ENCODE data around the gene PLCD3. TPM values are rescaled to one million over a fixed set of nuclear protein-coding genes. Genes with fewer than 3 reads are reported as not detected.
A peak's percentile ranks its signal among the peaks of the same experiment; 100 is the strongest.

PLCD3 gene
- total RNA-seq, 4 donors from 2014 or later = 1.5 to 90.8 (median 8.9) TPM

DNA sequence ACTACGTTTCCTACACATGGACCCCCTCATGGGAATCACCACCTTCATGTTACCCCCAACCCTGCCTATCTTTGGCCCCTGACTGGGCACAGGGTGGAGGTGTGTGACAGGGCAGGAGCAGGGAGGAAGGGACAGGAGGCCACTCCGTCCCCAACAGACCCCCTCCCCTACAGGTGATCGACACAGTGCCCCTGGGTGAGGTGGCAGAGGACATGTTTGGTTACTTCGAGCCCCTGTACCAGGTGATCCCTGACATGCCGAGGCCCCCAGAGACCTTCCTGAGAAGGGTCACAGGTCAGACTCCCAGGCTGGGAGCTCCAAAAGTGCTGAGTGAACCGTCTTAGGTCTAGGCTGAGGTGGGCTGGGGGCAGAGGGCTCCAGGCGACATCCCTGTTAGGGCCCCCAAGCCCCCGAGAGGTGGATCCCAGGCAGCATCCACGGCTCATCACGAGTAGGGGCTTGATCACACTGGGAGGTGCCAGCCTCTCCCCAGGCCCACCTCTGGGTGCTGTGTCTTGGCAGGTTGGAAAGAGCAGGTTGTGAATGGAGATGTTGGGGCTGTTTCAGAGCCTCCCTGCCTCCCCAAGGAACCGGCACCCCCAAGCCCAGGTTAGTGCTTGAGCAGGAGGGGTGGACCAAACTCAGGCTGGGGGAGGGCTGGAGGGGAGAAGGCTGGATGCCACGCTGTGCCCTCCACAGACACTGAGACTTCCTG is 4.7 kb upstream of the PLCD3 start:
- Histone ChIP-seq H3K36me3 (no peaks in the 10 kb centered on the region), H3K4me3 (no peak overlapping the region), H3K9me3 (no peaks in the 10 kb centered on the region), H3K27ac (peak overlapping the region in 1 of 2 donors; percentile 90), H3K27me3 (no peaks in the 10 kb centered on the region), H3K4me1 (peaks cover 0 to 8% of the 10 kb centered on the region in 2 donors)
- DNase-seq = no peak
- intact Hi-C loops (cut with DNase I; ENCODE audit: low total_unique reads) = loop anchor here (5.0 kb wide), 1 partner anchor 60 kb away; no protein-coding TSS in a partner anchor
- TF ChIP-seq POLR2A (IDR thresholded peaks at IDR 0.05) = no peak
- TF ChIP-seq, protein P1, sequence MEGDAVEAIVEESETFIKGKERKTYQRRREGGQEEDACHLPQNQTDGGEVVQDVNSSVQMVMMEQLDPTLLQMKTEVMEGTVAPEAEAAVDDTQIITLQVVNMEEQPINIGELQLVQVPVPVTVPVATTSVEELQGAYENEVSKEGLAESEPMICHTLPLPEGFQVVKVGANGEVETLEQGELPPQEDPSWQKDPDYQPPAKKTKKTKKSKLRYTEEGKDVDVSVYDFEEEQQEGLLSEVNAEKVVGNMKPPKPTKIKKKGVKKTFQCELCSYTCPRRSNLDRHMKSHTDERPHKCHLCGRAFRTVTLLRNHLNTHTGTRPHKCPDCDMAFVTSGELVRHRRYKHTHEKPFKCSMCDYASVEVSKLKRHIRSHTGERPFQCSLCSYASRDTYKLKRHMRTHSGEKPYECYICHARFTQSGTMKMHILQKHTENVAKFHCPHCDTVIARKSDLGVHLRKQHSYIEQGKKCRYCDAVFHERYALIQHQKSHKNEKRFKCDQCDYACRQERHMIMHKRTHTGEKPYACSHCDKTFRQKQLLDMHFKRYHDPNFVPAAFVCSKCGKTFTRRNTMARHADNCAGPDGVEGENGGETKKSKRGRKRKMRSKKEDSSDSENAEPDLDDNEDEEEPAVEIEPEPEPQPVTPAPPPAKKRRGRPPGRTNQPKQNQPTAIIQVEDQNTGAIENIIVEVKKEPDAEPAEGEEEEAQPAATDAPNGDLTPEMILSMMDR (IDR thresholded peaks at IDR 0.05) = no peak

DNA sequence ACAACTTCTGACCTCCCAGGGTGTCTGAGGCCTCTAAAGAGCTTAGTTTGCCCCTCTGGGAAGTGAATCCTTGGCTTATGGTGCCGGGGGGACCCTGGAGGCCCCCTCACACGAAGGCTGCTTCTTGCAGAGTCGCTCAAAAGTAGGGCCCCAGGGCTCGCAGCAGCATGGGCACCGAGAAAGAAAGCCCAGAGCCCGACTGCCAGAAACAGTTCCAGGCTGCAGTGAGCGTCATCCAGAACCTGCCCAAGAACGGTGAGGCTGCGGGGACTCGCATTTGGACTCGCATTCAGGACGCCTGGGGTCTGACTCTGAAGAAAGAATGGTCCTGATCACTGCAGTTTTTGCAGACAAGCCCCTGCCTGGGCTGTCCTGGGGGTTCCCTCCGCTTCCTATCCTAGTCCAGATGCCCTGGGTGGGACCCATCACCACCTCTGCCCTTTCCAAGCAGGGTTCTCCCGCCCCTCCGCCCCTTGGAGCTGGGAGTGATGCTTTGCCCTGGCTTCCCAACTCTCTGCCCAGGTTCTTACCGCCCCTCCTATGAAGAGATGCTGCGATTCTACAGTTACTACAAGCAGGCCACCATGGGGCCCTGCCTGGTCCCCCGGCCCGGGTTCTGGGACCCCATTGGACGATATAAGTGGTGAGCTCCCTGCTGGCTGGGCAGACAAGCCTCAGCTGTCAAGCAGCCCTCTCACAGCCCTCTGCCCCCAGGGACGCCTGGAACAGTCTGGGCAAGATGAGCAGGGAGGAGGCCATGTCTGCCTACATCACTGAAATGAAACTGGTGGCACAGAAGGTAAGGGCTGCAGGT is 3.9 kb upstream of the PLCD3 start:
- TF ChIP-seq, protein P1 (IDR thresholded peaks at IDR 0.05) = no peak
- no peak for TF ChIP-seq POLR2A (IDR thresholded peaks at IDR 0.05)
- Histone ChIP-seq H3K4me3 (peak overlapping the region; percentile 68 to 83), H3K36me3 (no peaks in the 10 kb centered on the region), H3K4me1 (peaks cover 1 to 8% of the 10 kb centered on the region in 2 donors), H3K9me3 (no peaks in the 10 kb centered on the region), H3K27ac (peak overlapping the region; percentile 90 to 94), H3K27me3 (no peaks in the 10 kb centered on the region)
- intact Hi-C loops (cut with DNase I; ENCODE audit: low total_unique reads) = loop anchor here (5.0 kb wide), 1 partner anchor 61 kb away; no protein-coding TSS in a partner anchor
- no peak for DNase-seq

DNA sequence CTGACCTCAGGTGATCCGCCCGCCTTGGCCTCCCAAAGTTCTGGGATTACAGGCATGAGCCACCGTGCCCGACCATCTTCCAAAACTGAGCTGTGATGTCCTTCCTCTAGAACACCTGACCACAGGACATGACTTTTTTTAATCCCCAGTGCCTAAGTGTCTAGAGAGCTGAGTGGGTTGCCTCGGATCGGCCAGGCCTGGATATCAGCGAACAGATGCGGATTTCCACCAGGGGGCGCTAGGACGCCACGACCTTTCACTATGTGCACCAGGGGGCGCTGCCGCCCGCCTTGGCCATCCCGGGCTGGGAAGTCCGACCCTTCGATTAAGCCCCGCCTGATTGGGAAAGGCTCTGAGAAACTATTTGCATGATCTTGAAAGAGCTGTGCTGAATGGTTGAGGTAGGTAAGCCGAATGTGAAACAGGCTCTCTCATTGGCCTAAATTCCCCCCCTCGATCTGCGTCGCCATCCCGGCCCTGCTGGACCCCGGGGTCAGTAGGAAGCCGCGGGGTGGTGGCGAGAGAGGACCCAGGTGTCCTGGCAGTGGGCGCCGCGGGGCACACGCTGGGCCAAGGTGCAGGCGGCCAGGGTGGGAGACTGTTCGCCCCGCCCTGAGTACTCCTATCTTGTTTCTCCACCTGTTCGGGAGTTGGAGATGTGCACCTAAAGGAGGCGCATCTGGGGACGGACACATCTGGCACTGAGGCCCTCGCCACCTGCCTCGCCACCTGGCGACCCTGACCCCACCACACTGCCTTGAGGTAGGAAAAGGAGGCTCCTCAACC is 3.1 kb upstream of the PLCD3 start, which contains the start of gene ACBD4:
Gene ACBD4, plus strand, starts transcription at position 496 of the 786 bp plus-strand sequence. CDS start 458 bp downstream, outside the sequence.
- TF ChIP-seq, protein P1 (IDR thresholded peaks at IDR 0.05) = peak; percentile 99 to 100 (median 100)
- peak; percentile 44 to 65 for TF ChIP-seq POLR2A (IDR thresholded peaks at IDR 0.05)
- H3K9me3 ChIP-seq = no peaks in the 10 kb centered on the region
- no peaks in the 10 kb centered on the region for H3K36me3 ChIP-seq
- intact Hi-C loops (cut with DNase I; ENCODE audit: low total_unique reads) = loop anchor here (5.0 kb wide), 1 partner anchor 62 kb away; no protein-coding TSS in a partner anchor
- no peaks in the 10 kb centered on the region for H3K27me3 ChIP-seq
- H3K4me3 ChIP-seq = peak within 1 kb of the TSS; percentile 68 to 83
- peak within 1 kb of the TSS; percentile 90 to 94 for H3K27ac ChIP-seq
- DNase-seq = peak; percentile 97
- H3K4me1 ChIP-seq = peaks cover 8% of the 10 kb centered on the region in 2 donors

DNA sequence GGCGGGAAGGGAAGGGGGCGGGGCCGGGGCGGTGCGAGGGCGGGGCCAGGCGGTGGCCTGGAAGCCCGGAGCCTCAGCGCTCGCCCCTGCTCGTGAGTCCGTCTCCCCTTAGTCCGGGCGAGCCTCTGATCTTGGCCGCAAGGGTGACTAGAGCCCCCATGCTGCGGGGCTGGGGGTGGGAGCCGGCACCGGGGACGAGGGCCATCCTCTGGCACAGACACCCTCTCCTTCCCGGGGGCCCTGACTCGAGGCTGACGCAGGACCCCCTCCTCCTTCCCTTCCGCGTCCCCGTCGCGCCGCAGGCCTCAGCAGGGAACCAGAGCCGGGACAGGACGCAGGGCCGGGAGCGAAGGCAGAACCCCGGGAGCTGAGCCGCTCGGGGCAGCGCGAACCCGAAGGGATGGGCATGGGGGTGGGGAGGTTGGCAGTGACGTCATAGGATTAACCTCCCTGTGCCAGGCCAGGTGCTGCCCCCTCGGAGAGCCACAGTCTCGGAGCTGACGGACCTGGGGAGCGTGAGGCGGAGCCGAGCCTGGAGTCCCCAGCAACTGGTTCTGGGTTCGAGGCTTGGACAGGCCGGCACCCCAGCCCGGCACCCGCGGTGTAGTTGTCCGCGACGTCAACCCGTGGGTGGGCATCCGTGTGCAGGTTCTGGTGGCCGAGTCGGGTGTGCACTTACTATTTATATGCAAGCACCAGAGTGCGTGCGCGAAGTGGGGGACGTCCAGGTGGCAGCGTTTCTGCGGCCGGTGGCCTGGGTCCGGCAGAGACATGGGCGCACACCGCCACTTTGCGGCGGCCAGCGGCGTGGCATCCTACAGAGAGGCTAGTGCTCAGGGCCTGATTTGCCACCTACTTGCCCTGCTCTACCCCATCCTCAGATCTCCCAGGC is 503 bp upstream of the PLCD3 start:
- peak overlapping the region; percentile 89 to 99 for H3K4me3 ChIP-seq
- intact Hi-C loops (cut with DNase I; ENCODE audit: low total_unique reads) = no loop called here
- no peaks in the 10 kb centered on the region for H3K27me3 ChIP-seq
- peaks cover 13 to 15% of the 10 kb centered on the region in 2 donors for H3K4me1 ChIP-seq
- H3K36me3 ChIP-seq = no peaks in the 10 kb centered on the region
- peak; percentile 81 to 83 for DNase-seq
- TF ChIP-seq, protein P1 (IDR thresholded peaks at IDR 0.05) = peak; percentile 77 to 91 (median 89)
- peak; percentile 46 to 76 for TF ChIP-seq POLR2A (IDR thresholded peaks at IDR 0.05)
- H3K9me3 ChIP-seq = no peaks in the 10 kb centered on the region
- H3K27ac ChIP-seq = peak overlapping the region; percentile 97 to 99
